HG02981 (cell line): ENCODE measurements around the gene HMCN2.
"Not testable (repeated sequence)": the region's sequence is repeated elsewhere in the genome, so short reads cannot be mapped to it uniquely, and the experiment has no call there.

ENCODE experiments used
- ATAC-seq: cut with Tn5 transposase; IDR thresholded peaks from one replicate; pipeline ENCODE4 v1.9.1; 2021; ENCODE audit warnings: mild to moderate bottlenecking, moderate library complexity; ENCODE audit not compliant: unreplicated experiment

Gene HMCN2

DNA sequence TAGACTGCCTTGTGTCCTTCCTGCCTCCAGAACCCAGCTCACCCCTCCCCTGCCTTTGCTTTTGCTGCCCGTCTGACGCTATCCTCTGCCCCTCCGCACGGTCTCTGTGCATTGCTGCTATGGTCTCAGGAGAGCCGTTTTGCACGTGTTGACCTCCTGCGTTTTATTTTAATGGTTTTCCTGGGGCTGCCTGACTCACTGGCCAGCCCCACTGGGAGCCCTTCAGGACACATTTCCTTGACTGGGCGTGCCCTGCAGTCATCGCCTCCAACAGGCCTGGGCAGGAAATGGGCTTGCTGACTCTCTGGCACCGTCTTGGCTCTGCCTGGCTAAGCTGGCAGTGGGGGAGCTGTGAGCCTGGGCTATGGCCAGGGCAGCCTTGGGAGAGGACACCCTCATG, 161.3 kb downstream of the HMCN2 start:
- ATAC-seq = no peak

DNA sequence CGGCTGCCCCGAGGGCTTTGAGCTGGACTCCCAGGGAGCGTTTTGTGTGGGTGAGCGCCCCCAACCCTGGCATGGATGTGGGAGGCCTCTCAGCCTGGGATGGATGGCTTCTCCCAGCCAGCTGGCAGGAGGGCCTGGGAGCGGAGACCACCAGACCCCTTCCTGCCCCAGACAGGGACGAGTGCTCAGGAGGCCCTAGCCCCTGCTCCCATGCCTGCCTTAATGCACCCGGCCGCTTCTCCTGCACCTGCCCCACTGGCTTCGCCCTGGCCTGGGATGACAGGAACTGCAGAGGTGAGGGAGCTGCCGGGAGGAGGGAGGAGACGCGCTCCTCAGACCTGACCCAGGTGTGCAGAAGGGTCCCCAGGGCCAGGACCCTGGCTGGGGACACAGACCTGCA, 161.8 kb downstream of the HMCN2 start:
- ATAC-seq = no peak

DNA sequence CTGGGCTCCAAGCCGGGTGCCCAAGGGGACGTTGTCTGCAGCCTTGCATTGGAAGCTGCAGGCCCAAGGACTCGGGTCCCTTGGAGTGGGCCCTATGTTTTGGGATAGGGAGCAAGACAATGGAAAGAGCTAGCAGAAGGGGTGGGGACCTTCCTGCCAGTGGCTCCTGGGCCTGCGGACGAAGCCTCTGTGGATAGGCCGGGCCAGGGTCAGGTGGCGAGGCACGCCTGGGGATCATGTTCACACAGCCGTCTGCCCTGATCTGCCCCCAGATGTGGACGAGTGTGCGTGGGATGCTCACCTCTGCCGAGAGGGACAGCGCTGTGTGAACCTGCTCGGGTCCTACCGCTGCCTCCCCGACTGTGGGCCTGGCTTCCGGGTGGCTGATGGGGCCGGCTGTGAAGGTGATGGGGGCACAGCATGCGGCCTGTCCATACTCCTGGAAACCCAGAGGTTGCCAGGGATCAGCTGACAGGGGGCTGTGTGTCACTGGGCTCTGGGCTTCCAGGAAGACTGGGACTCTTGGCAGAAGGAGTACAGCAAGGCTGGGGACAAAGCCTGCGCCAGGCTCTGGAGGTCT, 162.6 kb downstream of the HMCN2 start:
- ATAC-seq = no peak

DNA sequence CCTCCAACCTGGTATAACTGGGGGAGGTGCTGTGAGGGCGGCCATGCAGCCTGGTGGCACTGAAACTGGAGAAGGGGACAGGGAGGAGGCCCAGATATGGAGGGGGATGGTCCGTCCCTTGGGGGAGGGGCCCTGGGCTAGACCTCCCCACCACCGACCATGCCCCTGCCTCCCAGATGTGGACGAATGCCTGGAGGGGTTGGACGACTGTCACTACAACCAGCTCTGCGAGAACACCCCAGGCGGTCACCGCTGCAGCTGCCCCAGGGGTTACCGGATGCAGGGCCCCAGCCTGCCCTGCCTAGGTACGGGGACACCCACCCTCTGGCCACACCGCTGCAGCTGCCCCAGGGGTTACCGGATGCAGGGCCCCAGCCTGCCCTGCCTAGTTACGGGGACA, 163.8 kb downstream of the HMCN2 start:
- ATAC-seq = no peak

DNA sequence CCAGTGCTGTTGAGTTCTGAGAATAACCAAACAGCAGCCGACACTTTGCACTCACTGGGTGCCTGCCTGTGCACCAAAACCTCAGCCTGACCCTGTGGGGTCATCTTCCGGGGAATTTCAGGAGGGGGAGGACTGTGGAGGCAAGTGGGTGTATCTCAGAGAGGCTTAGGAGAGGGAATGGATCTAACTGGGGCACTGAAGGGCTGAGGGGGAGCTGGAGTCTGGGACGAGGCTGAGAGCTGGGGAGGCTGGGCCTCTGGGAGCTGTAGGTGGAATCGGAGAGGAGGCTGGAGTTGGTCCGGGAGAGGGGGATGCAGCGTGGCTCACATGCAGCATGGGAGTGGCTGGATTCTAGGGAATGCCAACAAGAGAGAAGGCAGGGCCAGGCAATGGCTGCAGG, 164.3 kb downstream of the HMCN2 start:
- no peak for ATAC-seq

DNA sequence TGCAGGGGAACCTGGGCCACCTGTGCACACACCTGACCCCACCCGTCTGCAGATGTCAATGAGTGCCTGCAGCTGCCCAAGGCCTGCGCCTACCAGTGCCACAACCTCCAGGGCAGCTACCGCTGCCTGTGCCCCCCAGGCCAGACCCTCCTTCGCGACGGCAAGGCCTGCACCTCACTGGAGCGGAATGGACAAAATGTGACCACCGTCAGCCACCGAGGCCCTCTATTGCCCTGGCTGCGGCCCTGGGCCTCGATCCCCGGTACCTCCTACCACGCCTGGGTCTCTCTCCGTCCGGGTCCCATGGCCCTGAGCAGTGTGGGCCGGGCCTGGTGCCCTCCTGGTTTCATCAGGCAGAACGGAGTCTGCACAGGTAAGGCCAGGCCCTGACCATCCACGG, 164.7 kb downstream of the HMCN2 start:
- ATAC-seq = no peak

DNA sequence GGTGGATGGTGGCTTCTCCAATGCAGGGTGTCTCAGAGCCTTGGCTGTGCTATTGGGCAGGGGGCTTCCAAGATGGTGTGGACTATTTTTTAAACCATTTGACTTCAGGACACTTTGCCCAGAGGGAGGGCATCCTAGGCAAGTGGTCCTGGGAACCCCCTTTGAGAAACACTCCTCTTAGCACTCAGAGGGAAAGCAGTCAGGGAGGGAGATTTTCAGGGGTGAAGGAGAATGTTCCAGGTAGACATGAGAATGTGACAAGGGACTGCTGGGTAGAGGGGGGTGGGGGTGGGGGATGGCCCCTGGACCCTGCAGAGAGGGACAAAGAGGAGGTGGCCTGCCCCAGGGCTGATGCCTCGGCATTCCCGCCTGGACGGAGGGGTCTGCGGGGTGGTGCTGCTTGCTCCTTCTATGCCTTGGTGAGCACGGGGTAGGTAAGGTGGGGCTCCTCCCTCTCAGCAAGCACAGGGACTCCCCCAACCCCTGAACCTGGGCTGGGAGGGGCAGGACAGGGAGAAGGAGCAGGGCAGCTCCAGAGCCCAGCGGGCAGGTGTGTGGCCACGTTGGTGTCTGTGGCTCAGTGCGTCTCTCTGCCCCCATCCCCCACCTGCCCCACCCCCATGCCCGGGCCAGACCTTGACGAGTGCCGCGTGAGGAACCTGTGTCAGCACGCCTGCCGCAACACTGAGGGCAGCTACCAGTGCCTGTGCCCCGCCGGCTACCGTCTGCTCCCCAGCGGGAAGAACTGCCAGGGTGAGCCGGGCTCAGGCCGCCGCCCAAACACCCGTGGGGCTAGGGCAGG, 165.4 kb downstream of the HMCN2 start:
- no peak for ATAC-seq

DNA sequence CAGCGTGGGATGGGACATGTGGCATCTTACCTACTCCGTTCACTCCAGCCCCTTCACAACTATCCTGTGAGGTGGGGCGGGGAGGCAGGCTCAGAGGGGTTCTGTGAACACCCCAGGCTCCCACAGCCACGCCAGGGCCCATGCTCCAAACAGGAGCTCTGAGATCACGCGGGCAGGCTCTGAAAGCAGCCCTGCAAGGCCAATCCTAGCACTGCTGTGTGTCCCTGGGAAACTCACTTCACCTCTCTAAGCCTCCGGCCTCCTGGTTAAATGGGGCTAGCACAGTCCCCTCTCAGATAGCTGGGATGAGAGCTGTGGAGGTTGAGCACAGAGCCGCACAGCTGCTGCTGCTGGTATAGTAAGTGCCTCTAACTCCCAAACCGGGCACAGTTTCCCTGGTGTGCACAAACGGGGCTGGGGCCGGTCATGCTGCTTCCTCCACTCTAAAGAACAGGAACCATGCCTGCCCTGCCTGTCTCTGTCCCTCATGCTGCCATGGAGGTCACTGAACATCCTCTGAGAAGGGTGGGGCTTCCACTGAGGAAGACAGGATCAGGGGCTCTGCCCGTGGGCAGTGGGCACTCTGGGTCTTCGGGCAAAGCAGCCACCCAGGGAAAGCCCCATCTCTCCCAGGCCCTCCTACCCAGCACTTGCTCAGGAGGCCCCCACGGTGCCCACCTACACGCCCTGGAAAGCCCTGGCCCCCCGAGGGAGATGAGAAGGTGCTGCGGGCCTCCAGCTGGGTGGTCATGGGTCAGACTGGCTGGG, 166.2 kb downstream of the HMCN2 start:
- ATAC-seq = no peak

DNA sequence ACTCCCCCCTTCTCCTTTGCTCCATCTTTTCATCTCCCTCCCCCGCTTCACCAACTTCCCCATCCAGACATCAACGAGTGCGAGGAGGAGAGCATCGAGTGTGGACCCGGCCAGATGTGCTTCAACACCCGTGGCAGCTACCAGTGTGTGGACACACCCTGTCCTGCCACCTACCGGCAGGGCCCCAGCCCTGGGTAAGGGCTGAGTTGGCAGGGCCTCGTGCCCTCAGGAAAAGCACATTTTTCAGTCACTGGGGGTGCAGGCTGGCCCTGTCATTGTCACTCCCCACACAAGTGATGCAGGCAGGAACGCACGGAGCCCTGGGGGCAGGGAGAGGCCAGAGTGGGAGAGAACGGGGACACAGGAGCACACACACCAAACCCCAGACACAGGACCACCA, 166.8 kb downstream of the HMCN2 start:
- ATAC-seq = no peak

DNA sequence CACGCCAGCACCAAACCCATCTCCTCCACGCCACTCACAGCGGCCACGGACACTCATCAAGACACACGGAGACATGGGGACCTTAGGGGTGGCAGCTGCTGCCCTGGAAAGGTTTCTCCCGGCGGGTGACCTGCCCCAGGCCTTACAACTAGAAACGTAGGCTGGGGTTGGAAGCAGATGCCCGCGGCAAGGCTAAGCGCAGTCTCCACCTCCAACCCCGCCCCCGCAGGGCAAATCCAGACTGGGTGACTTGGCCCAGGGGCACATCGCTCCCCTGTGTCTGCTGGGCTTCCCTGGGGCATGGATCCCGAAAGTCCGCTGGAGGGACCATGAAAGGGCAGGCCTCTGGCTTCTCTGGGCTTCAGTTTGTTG, 167.2 kb downstream of the HMCN2 start:
- ATAC-seq = no peak

DNA sequence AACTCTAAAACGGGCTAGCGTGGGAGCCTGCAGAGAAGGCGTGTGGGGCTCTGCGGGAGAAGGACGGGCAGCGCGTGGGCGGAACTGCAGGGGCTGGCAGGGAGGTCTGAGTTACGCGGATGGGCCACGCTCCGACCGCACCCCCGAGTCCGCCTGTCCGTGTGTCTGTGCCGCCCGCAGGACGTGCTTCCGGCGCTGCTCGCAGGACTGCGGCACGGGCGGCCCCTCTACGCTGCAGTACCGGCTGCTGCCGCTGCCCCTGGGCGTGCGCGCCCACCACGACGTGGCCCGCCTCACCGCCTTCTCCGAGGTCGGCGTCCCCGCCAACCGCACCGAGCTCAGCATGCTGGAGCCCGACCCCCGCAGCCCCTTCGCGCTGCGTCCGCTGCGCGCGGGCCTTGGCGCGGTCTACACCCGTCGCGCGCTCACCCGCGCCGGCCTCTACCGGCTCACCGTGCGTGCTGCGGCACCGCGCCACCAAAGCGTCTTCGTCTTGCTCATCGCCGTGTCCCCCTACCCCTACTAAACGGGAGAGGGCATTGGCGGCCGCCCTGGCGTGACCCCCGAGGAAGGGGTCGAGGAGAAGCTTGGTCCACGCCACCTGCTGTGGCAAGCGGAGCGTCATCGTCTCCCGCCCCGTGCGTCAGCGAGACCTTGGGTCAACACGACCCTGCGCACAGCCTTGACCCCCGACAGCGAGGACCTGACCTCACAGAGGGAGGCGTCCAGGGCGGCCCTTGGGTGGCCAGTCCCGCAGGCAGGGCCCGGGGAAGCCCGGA, 167.8 kb downstream of the HMCN2 start:
- no peak for ATAC-seq

DNA sequence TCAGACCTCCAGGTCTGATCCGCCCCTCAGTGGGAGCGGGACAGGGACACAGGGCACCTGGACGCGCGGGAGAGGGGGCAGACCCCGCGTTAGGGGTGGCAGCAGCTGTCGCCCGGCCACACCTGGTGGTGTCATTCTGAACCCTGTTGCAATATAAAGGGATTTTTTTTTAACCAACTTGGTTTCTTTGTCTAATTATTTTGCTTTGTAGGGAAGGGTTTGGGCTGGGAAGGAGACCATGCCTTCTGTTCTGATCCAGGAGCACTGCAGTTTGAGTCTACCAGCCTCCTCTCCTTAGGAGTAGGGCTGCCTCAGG, 168.3 kb downstream of the HMCN2 start:
- no peak for ATAC-seq

DNA sequence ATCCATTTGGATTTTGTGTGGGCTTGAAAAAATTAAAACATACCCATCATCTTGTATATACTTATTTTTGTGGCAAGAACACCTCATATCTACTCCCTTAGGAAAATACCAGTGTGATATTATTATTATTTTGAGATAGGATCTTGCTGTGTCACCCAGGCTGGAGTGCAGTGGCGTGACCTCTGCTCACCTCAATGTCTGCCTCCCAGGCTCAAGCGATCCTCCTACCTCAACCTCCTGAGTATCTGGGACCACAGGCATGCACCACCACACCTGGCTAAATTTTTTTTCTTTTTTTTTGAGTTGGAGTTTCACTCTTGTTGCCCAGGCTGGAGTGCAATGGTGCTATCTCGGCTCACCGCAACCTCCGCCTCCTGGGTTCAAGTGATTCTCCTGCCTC, 169.1 kb downstream of the HMCN2 start:
- ATAC-seq = not testable (repeated sequence)

DNA sequence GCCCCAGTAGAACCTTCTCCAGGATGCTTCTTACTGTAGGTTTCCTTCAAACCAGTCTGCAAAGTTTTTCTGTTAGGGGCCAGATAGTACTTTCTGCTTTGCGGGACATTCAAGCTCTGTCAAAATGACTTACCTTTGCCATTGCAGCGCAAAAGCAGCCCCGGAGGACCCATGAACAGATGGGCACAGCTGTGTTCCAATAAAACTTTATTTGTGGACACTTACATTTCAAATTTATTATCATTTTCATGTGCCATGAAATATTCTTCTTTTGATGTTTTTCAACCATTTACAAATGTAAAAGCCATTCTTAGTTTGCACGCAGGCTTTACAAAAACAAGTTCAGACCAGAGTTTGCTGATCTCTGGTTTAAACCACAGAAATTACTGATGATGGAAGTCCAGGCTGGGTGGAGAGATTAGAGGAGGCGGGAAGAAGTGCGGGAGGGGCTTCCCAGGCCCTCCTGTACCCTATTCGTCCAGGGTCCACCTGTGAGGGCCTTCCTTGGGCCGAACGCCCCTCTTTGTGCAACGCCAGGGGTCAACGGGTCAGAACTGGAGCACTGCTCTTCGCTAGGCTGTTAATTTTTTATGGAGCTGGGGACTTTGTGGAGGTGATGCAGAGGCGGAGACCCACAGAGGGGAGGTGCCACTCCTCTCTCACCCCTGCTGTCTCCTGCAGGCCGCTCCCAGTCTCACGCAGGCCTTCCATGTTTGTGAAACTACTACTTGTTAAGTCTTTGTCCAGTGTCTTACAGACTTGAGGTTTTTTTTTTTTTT, 171.6 kb downstream of the HMCN2 start:
- no peak for ATAC-seq

DNA sequence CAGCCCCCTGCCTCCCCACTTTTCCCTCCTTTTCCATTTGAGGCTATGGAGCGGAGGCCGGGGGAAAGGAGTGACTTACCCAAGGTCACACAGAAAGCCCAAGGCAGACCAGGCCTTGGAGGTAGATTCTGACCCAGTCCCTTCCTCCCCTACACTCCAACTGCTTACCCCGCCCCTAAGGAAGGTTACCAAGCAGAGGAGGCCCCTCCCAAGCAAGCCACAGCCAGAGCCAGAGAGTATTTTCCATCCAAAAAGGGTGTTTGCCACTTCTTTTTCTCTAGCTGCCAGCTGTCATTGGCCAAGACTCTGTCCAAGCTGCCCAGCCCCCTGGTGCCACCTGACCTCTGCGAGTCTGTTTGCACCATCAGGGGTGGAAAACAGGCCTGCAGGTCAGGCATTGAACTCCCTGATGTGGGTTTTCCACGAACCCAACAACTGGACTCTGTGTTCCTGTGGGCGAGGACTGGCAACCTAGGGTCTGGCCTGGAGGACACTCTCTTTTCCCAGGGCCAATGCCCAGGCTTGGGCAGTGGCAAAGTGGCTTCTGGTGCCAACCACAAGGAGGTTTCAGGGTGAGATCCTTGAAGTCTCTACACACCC, 172.9 kb downstream of the HMCN2 start:
- no peak for ATAC-seq

DNA sequence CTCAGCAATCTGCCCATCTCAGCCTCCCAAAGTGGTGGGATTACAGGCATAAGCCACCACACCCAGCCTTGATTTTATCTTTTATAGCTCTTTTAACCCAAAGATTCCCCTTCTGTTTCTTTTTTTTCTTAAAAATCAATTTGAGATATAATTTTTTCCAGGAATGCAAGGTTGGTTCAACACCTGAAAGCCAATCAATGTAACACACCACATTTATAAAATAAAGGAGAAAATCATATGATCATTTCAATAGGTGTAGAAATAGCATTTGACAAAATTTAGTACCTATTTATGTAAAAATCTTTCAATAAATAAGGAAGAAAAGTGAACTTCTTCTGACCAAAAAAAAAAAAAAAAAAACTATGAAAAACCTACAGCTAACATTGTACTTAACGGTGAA, 175.5 kb downstream of the HMCN2 start:
- no peak for ATAC-seq

DNA sequence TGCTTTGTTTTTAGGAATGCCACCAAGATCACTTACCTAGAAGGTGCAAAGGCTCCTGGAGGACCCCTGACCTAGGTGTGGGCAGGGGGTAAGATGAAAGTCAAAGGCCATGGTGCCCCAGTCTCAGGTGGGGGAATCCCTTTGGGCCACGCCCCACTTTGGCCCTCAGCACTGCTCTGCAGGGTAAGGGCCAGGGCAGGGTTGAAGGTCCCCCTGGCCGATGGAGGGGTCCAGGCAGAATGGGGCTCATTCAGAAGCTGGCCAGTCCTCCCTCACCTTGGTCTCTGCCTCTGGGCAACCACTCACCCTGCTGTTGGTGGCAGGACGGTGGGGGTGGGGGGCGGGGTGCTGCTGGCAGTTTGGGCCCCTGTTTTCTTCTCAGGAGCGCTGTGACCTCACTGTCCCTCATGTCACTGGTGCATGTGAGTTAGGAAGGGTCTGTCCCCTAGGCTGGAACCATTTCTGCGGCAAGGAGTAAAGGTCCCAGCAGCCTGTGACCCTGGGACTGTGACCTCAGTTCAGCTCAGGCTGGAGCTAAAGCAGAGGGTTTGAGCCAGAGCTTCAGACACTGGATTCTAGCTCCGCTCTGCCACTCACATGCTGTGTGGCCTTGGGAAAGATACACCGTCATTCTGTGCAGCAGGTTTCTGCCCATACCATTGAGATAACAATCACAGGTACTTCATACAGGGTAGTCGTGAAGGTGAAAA, 177.3 kb downstream of the HMCN2 start:
- ATAC-seq = no peak

DNA sequence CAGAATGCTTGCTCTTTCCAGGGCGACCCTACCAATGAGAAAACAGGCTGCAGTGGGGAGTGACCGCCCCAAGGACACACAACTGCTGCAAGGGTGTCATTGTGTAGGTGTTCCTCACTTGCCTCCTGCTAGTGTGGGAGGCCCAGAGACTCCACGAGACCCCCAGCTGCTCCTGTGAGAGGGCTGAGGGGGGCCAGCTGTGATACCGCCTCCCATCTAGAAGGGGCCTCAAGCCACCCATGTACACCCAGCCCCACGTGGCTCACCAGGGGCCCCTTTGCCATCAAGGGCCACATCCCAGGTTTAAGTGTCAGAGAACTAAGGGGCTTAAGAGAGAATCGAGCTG, 177.9 kb downstream of the HMCN2 start:
- no peak for ATAC-seq

DNA sequence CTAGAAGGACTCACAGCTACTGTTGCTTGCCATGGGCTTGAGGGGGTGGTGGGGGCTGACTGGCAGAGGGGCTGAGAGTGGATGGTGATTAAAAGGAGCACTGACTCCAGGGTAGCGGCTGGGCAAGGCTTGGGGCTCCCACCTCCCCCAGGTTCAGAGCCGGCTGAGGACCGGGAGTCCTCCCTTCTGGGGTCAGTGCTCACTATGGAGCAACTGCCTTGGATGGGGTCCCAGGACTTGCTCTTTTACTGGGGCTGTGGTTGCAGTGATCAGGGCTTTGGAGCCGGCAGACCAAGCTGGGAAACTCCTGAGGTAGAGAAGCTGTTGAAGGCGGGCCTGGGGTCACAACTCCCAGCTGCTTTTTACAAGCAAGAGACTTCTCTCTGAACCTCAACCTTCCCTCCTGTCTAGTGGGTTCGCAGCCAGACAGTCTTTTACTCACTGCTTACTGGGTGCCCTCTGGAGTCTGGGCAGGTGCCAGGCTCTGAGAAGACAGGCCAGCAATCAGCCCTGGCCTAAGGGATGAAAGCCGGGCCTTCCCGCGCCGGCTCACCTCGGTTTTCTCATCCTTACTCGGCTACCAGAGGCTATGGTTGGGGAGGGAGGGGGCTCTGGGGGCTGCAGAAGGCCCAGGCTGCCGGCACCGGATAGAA, 178.4 kb downstream of the HMCN2 start:
- no peak for ATAC-seq
